ENCODE measurements around the gene LLGL2.

LLGL2 gene

GRCh38 chr17:75594499-75595283, 69.2 kb downstream of the LLGL2 start:
- H3K27ac ChIP-seq, result no peak overlapping the region
- H3K4me3 ChIP-seq (ENCODE audit: low read depth, low read length), result no peak overlapping the region
- H3K9me3 ChIP-seq (ENCODE audit: severe bottlenecking), result no peaks in the 10 kb centered on the region
- TF ChIP-seq CTCF (IDR thresholded peaks at IDR 0.05; ENCODE audit: low read depth, low read length), result 0 out of 2 replicates have a peak, but pooled peaks have one; percentile 15
- H3K36me3 ChIP-seq, result no peaks in the 10 kb centered on the region
- DNase-seq, result no peak
- H3K27me3 ChIP-seq (ENCODE audit: insufficient read depth, low read depth, severe bottlenecking), result no peaks in the 10 kb centered on the region

- H3K27me3 ChIP-seq (ENCODE audit: insufficient read depth, low read depth, severe bottlenecking), result no peaks in the 10 kb centered on the region
- DNase-seq, result no peak
- no peak overlapping the region for H3K27ac ChIP-seq
- TF ChIP-seq CTCF (IDR thresholded peaks at IDR 0.05; ENCODE audit: low read depth, low read length), result no peak
- no peaks in the 10 kb centered on the region for H3K9me3 ChIP-seq (ENCODE audit: severe bottlenecking)
- no peaks in the 10 kb centered on the region for H3K36me3 ChIP-seq
- H3K4me3 ChIP-seq (ENCODE audit: low read depth, low read length), result no peak overlapping the region
Measured at GRCh38 chr17:75595284-75595919, 69.9 kb downstream of the LLGL2 start.

GRCh38 chr17:75595920-75596313, 70.4 kb downstream of the LLGL2 start:
- Histone ChIP-seq H3K9me3 (ENCODE audit: severe bottlenecking) (no peaks in the 10 kb centered on the region), H3K27me3 (ENCODE audit: insufficient read depth, low read depth, severe bottlenecking) (no peaks in the 10 kb centered on the region), H3K36me3 (no peaks in the 10 kb centered on the region), H3K4me3 (ENCODE audit: low read depth, low read length) (no peak overlapping the region), H3K27ac (no peak overlapping the region)
- no peak for DNase-seq
- no peak for TF ChIP-seq CTCF (IDR thresholded peaks at IDR 0.05; ENCODE audit: low read depth, low read length)

- no peaks in the 10 kb centered on the region for H3K9me3 ChIP-seq (ENCODE audit: severe bottlenecking)
- TF ChIP-seq CTCF (IDR thresholded peaks at IDR 0.05; ENCODE audit: low read depth, low read length), result no peak
- H3K36me3 ChIP-seq, result no peaks in the 10 kb centered on the region
- no peak overlapping the region for H3K4me3 ChIP-seq (ENCODE audit: low read depth, low read length)
- no peak overlapping the region for H3K27ac ChIP-seq
- no peaks in the 10 kb centered on the region for H3K27me3 ChIP-seq (ENCODE audit: insufficient read depth, low read depth, severe bottlenecking)
- peak; percentile 61 for DNase-seq
Measured at GRCh38 chr17:75596320-75597087, 71.0 kb downstream of the LLGL2 start.

- DNase-seq, result peak; percentile 80
- Histone ChIP-seq H3K9me3 (ENCODE audit: severe bottlenecking) (no peaks in the 10 kb centered on the region), H3K36me3 (no peaks in the 10 kb centered on the region), H3K4me3 (ENCODE audit: low read depth, low read length) (no peak overlapping the region), H3K27me3 (ENCODE audit: insufficient read depth, low read depth, severe bottlenecking) (no peaks in the 10 kb centered on the region), H3K27ac (no peak overlapping the region)
- TF ChIP-seq CTCF (IDR thresholded peaks at IDR 0.05; ENCODE audit: low read depth, low read length), result peak; percentile 97
Measured at GRCh38 chr17:75601057-75601987, 75.8 kb downstream of the LLGL2 start.
